ENCODE measurements around the gene TWIST2.

TWIST2 gene

DNA sequence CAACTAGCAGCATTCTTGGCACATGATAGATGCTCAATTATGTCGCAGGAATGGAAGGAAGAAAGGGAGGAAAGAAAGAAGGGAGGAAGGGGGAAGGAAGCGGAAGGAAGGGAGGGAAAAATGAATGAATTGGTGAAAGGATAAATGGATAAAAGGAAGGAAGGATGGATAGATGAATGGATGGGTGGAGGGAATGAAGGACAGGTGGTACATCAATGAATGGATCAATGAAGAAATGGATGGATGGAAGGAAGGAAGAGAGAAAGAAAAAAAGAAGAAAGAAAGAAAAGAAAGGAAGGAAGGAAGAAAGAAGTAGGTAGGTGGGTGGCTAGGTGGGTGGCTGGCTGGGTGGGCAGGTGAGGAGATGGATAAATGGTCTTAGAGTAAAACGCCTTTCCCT is 56.8 kb downstream of the TWIST2 start:
- no peaks in the 10 kb centered on the region for H3K36me3 ChIP-seq (ENCODE audit: insufficient read depth, low read length)
- H3K27me3 ChIP-seq (ENCODE audit: control insufficient read depth, insufficient read depth, low read length), result no peaks in the 10 kb centered on the region
- H3K4me1 ChIP-seq (ENCODE audit: control insufficient read depth, insufficient read depth, low read length), result peaks cover 30% of the 10 kb centered on the region
- no peak overlapping the region for H3K4me3 ChIP-seq (ENCODE audit: low read length)
- H3K9ac ChIP-seq (ENCODE audit: low read depth, low read length), result no peak overlapping the region
- no peak overlapping the region for H3K4me2 ChIP-seq (ENCODE audit: low read length)
- H3K9me3 ChIP-seq (replicated peaks; ENCODE audit: low read length), result no peaks in the 10 kb centered on the region

DNA sequence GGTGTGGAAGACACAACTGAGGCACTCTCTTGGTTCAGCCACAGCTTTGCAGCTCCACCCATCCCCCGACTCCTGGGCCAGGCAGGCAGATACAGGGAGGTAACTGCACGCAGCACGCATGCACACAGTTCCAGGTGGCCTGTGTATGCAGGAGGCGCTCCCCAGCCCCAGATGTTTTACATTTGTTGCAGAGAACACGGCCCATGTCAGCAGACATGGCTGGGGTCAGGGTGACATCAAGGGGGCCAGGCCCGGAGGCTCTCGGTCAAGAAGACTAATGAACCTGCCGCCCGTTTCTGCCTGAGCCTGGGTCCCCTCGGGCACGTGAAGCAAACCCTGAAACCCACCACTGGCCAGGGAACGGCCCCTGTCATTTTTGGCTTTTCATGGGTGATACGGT is 57.3 kb downstream of the TWIST2 start:
- Histone ChIP-seq H3K4me3 (ENCODE audit: low read length) (no peak overlapping the region), H3K9me3 (replicated peaks; ENCODE audit: low read length) (no peaks in the 10 kb centered on the region), H3K4me1 (ENCODE audit: control insufficient read depth, insufficient read depth, low read length) (peaks cover 28% of the 10 kb centered on the region), H3K4me2 (ENCODE audit: low read length) (no peak overlapping the region), H3K9ac (ENCODE audit: low read depth, low read length) (no peak overlapping the region), H3K36me3 (ENCODE audit: insufficient read depth, low read length) (no peaks in the 10 kb centered on the region), H3K27me3 (ENCODE audit: control insufficient read depth, insufficient read depth, low read length) (no peaks in the 10 kb centered on the region)

DNA sequence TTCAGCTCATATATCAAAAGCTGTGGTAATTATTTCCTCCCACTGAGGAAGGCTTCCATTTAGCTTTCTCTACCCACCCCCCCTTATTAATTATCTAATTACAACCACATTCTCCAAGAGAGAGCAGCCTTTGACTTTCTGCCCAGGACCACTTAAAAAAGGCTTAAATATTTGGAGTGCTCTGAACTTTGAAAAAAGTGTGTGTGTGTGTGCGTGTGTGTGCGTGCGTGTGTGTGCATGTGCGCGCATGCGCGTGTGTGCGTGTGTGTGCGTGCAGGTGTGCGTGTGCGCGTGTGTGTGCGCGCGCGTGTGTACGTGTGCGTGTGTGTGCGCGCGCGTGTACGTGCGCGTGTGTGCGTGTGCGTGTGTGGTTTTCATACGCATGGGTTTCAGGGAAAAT is 57.8 kb downstream of the TWIST2 start:
- H3K4me3 ChIP-seq (ENCODE audit: low read length), result no peak overlapping the region

DNA sequence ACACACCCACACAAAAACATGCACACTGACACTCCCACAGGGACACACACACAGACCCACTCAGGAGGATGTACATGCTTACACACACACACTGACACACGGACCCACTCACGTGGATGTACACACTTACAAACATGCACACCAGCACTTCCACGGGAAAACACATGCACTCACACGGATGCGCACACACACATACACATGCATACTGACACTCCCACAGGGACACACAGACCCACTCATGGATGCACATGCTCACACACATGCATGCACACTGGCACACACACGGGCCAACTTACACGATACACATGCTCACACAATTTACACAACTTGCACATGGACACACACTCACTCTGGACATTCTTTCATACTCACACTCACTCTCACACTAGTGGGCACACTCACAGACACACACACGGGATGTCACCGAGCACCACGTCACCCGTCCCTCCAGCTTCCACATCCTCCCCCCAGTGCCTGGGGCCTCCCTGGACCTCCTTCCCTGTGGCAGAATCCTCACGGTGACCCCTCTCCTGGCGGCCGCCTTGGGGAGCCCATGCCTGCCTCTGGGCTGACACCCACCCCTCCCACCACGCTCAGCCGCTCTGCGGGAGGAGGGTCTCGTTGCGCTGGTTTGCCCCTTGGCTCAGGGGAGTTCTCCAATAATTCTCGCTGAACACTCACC is 58.5 kb downstream of the TWIST2 start:
- Histone ChIP-seq H3K4me2 (ENCODE audit: low read length) (no peak overlapping the region), H3K4me1 (ENCODE audit: control insufficient read depth, insufficient read depth, low read length) (peaks cover 16% of the 10 kb centered on the region), H3K36me3 (ENCODE audit: insufficient read depth, low read length) (peaks cover 6% of the 10 kb centered on the region), H3K9me3 (replicated peaks; ENCODE audit: low read length) (no peaks in the 10 kb centered on the region), H3K27me3 (ENCODE audit: control insufficient read depth, insufficient read depth, low read length) (no peaks in the 10 kb centered on the region), H3K4me3 (ENCODE audit: low read length) (no peak overlapping the region), H3K9ac (ENCODE audit: low read depth, low read length) (no peak overlapping the region)

More for the DNA sequence above, 57.8 kb downstream of the TWIST2 start:
- Histone ChIP-seq H3K4me1 (ENCODE audit: control insufficient read depth, insufficient read depth, low read length) (peaks cover 24% of the 10 kb centered on the region), H3K4me2 (ENCODE audit: low read length) (no peak overlapping the region), H3K27me3 (ENCODE audit: control insufficient read depth, insufficient read depth, low read length) (no peaks in the 10 kb centered on the region), H3K36me3 (ENCODE audit: insufficient read depth, low read length) (peaks cover 1% of the 10 kb centered on the region), H3K9ac (ENCODE audit: low read depth, low read length) (no peak overlapping the region), H3K9me3 (replicated peaks; ENCODE audit: low read length) (no peaks in the 10 kb centered on the region)

DNA sequence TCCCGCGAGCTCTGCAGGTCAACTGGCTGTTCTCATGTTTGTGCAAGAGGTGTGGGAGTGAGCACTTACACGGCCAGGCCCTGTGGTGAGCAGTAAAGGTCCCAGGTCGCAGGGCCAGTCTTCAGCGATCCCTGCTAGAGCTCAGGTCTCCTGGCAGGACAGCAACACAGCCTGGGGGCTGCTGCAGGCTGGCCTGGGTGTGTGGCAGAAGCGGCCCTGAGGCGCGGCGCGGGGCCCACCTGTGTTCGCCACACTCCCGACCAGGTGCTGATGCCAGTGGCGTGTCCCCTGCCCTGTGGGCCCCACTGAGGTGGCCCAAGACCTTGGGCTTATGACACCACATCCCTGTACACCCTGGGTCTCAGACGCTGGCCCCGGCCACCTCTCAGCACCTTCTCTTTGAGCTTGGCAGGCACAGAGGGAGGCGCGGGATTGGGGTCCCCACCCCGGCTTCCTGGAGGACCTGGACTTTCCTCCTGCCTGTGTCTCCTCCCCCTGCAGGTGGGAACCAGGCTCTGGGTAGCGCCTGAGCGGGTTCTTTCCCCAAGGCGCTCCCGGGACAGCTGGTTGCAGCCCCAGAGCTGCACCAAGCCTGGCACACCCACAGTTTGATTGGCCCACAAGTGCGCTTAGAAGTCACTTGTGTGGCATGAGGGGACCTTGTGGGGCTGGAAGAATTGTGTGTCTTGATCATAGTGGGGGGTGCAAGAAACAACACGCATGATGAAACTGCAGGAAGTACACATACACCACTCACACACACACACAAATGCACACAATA is 59.2 kb downstream of the TWIST2 start:
- no peaks in the 10 kb centered on the region for H3K27me3 ChIP-seq (ENCODE audit: control insufficient read depth, insufficient read depth, low read length)
- peaks cover 6% of the 10 kb centered on the region for H3K36me3 ChIP-seq (ENCODE audit: insufficient read depth, low read length)
- H3K4me2 ChIP-seq (ENCODE audit: low read length), result no peak overlapping the region
- no peak overlapping the region for H3K9ac ChIP-seq (ENCODE audit: low read depth, low read length)
- H3K4me1 ChIP-seq (ENCODE audit: control insufficient read depth, insufficient read depth, low read length), result peaks cover 10% of the 10 kb centered on the region
- H3K9me3 ChIP-seq (replicated peaks; ENCODE audit: low read length), result no peaks in the 10 kb centered on the region
- H3K4me3 ChIP-seq (ENCODE audit: low read length), result no peak overlapping the region

DNA sequence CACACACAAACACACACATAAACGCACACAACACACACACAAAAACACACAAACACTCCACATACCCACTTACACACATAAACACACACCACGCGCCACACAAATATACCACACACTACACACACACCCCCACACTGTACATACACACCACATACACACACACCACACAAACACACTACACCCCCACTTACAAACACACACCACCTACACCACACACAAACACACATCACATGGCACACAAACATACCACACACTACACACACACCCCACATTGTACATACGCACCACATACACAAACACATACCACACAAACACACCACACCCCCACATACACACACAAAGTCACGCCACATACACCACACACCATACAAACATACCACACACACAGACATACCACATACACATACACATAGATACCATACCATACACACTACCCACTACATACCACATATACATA is 59.9 kb downstream of the TWIST2 start:
- H3K9ac ChIP-seq (ENCODE audit: low read depth, low read length), result no peak overlapping the region
- H3K4me2 ChIP-seq (ENCODE audit: low read length), result no peak overlapping the region
- H3K4me3 ChIP-seq (ENCODE audit: low read length), result no peak overlapping the region
- H3K27me3 ChIP-seq (ENCODE audit: control insufficient read depth, insufficient read depth, low read length), result no peaks in the 10 kb centered on the region
- H3K4me1 ChIP-seq (ENCODE audit: control insufficient read depth, insufficient read depth, low read length), result peaks cover 10% of the 10 kb centered on the region
- peaks cover 6% of the 10 kb centered on the region for H3K36me3 ChIP-seq (ENCODE audit: insufficient read depth, low read length)
- no peaks in the 10 kb centered on the region for H3K9me3 ChIP-seq (replicated peaks; ENCODE audit: low read length)

DNA sequence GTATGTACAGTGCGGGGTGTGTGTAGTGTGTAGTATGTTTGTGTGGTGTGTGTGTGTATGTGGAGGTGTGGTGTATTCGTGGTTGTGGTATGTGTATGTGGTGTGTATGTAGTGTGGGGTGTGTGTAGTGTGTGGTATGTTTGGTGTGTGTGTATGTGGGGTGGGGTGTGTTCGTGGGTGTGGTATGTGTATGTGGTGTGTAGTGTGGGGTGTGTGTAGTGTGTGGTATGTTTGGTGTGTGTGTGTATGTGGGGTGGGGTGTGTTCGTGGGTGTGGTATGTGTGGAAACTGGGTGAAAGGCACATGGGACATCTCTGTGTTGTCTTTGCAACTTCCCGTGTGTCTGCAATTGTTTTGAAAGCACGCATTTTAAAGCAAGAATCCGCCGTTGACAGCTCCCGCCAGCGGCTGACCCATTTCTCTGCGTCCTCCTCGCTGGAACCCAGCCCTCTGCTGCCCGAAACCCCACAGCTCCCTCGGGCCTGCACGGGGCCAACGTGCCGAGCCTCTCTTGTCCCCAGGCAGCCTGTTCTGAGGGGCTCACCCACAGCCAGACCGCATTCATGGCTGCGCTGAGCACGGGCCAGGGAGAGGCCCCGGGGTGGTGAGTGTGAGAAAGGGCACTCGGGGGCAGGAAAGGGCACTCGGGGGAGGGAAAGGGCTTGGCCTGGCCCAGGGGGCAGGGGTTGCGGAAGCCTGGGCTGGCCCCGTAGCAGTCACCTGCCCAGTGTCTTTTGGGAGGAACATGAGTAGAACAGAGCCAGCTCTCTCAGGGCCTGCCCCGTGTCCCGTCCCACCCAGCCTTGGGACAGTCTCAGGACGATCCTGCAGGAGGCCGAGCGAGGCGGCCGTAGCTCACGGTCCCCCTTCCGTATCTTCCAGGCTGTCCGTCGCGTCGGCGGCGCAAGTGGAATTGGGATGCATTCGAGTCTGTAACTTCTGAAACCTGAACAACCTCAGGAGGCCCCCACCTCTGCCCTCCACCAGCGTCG is 61.4 kb downstream of the TWIST2 start:
- no peak overlapping the region for H3K4me3 ChIP-seq (ENCODE audit: low read length)
- H3K4me2 ChIP-seq (ENCODE audit: low read length), result peak overlapping the region; percentile 17
- H3K27me3 ChIP-seq (ENCODE audit: control insufficient read depth, insufficient read depth, low read length), result no peaks in the 10 kb centered on the region
- H3K9ac ChIP-seq (ENCODE audit: low read depth, low read length), result no peak overlapping the region
- H3K9me3 ChIP-seq (replicated peaks; ENCODE audit: low read length), result no peaks in the 10 kb centered on the region
- peaks cover 6% of the 10 kb centered on the region for H3K36me3 ChIP-seq (ENCODE audit: insufficient read depth, low read length)
- peaks cover 21% of the 10 kb centered on the region for H3K4me1 ChIP-seq (ENCODE audit: control insufficient read depth, insufficient read depth, low read length)

DNA sequence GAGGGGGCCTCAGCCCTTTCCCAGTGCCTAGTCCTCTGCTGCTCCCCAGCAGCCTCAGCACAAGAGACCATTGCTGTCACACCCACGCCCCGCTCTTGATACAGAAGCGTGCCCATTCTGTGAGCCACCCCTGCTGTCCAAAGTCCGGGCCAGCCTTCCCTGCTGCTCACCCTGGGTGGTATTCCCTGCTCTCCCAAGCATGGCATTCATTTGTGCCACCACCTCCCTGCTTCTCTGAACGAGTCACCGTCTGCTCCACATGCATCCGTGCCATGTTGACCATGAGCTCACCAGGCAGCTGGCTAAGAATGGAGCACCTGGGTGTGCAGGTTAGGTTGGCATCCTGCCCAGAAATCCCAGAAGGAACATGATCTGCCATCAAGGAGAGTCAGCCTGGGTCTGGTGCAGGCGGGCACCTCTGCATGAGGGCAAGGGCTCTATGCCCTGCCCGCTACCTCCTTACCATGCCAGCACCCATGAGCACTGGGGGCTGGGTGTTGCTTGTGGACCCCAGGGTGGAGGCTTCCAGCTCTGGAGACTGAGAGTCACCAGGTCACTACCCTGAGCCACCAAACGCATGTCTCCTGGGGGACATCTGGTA is 63.0 kb downstream of the TWIST2 start:
- Histone ChIP-seq H3K9me3 (replicated peaks; ENCODE audit: low read length) (no peaks in the 10 kb centered on the region), H3K4me2 (ENCODE audit: low read length) (no peak overlapping the region), H3K4me3 (ENCODE audit: low read length) (no peak overlapping the region), H3K4me1 (ENCODE audit: control insufficient read depth, insufficient read depth, low read length) (peaks cover 35% of the 10 kb centered on the region), H3K36me3 (ENCODE audit: insufficient read depth, low read length) (peaks cover 6% of the 10 kb centered on the region), H3K27me3 (ENCODE audit: control insufficient read depth, insufficient read depth, low read length) (no peaks in the 10 kb centered on the region), H3K9ac (ENCODE audit: low read depth, low read length) (no peak overlapping the region)

DNA sequence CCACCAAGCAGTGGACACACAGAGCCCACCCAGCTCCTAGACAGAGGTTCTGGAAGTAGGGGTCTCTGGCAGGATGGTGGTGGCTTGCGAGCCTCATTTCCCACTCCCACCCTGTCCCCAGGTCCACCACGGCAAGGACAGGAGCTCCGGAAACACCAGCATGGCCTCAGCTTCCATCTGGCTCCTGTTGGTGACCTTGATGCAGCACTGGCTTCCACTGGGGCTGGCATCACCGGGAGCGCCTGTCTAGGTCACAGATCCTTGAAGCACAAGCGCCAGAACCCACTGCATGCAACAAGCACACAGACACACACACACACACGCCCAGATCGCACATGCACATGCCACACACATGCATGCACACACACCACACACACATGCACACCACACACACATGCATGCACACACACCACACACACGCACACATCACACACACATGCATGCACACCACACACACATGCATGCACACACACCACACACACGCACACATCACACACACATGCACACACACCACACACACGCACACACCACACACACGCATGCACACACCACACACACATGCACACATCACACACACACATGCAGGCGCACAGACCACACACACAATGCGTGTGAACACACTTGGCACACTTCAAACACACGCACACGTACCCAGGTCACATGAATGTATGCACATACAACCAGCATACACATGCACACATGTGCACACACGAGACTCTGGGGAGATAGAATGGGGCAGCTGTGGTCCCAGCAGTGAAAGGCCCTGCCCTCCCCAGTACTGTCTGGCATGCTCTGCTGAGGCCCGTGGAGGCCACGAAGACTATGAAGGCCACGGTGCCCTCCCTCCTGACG is 63.7 kb downstream of the TWIST2 start:
- Histone ChIP-seq H3K4me2 (ENCODE audit: low read length) (no peak overlapping the region), H3K4me1 (ENCODE audit: control insufficient read depth, insufficient read depth, low read length) (peaks cover 38% of the 10 kb centered on the region), H3K4me3 (ENCODE audit: low read length) (no peak overlapping the region), H3K36me3 (ENCODE audit: insufficient read depth, low read length) (peaks cover 6% of the 10 kb centered on the region), H3K9ac (ENCODE audit: low read depth, low read length) (no peak overlapping the region), H3K9me3 (replicated peaks; ENCODE audit: low read length) (no peaks in the 10 kb centered on the region), H3K27me3 (ENCODE audit: control insufficient read depth, insufficient read depth, low read length) (no peaks in the 10 kb centered on the region)

DNA sequence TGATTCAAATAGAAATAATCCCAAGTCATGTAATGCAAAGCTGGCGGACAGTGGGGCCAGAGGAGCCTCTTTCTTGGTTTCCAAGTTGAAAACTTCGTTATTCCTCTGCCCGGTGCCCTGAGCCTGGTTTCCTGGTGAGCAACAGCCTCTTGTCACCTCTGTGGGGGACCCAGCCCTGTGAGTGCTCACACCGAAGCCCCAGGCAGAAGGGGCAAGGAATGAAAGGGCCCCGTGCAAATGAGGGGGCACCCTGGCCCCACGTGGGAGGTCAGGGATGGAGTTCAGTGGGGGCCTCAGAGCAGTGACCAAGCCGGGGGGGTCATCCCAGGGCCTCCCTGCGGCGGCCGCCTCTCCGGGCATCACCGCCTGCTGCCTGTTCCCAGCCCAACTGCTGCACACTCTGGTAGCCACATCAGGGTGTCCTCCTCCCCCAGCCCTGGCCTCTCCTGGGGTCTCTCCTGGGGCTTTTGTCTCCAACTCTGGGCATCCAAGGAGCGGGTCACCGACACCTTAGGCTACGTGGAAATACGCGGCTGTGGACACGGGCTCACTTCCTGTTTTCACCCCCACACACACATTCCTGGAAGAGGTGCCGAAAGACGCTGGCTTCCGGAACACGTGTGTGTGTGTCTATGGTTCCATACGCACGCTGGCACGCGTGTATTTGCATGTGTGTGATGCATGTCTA is 64.5 kb downstream of the TWIST2 start:
- no peak overlapping the region for H3K4me2 ChIP-seq (ENCODE audit: low read length)
- no peak overlapping the region for H3K9ac ChIP-seq (ENCODE audit: low read depth, low read length)
- H3K36me3 ChIP-seq (ENCODE audit: insufficient read depth, low read length), result peaks cover 6% of the 10 kb centered on the region
- H3K4me3 ChIP-seq (ENCODE audit: low read length), result no peak overlapping the region
- H3K4me1 ChIP-seq (ENCODE audit: control insufficient read depth, insufficient read depth, low read length), result peaks cover 46% of the 10 kb centered on the region
- H3K27me3 ChIP-seq (ENCODE audit: control insufficient read depth, insufficient read depth, low read length), result no peaks in the 10 kb centered on the region
- no peaks in the 10 kb centered on the region for H3K9me3 ChIP-seq (replicated peaks; ENCODE audit: low read length)

Data from skeletal muscle satellite cell (primary cell).